ENCODE data around the gene MRPL11. TPM values are rescaled to one million over a fixed set of nuclear protein-coding genes. Genes with fewer than 3 reads are reported as not detected.
A peak's percentile ranks its signal among the peaks of the same experiment; 100 is the strongest.
"Not testable (repeated sequence)": the region's sequence is repeated elsewhere in the genome, so short reads cannot be mapped to it uniquely, and the experiment has no call there.

MRPL11 gene
- total RNA-seq, 3 donors from 2014 or later (not counting 1 experiment from before 2014, with no cell fraction given), result 20.7 to 24.2 (median 23.9) TPM

GRCh38 chr11:66437979-66438503 is 607 bp downstream of the MRPL11 start:
- Histone ChIP-seq H3K4me3 (ENCODE audit: low read length) (peak overlapping the region; percentile 64), H3K36me3 (ENCODE audit: control insufficient read depth, insufficient read depth, low read length) (peaks cover 14% of the 10 kb centered on the region), H3K4me1 (ENCODE audit: control insufficient read depth, insufficient read depth, low read length) (peaks cover 10% of the 10 kb centered on the region), H3K27ac (ENCODE audit: low read length) (peak overlapping the region; percentile 89), H3K27me3 (ENCODE audit: control insufficient read depth, insufficient read depth, low read length) (no peaks in the 10 kb centered on the region), H3K9me3 (ENCODE audit: control insufficient read depth, insufficient read depth, low read length) (peaks cover under 1% of the 10 kb centered on the region)
- ATAC-seq (no peak), DNase-seq (no peak)
- H3K4me1 Mint-ChIP-seq, result peaks cover 16 to 17% of the 10 kb centered on the region in 2 donors
- TF ChIP-seq CTCF (IDR thresholded peaks at IDR 0.05), result no peak
- peak overlapping the region; percentile 89 to 95 for H3K27ac Mint-ChIP-seq
- peak overlapping the region; percentile 87 for H3K4me3 Mint-ChIP-seq
- 7% methylated on average over 10 of the region's 12 CpGs for WGBS (ENCODE audit: insufficient coverage)
- no peaks in the 10 kb centered on the region for H3K36me3 Mint-ChIP-seq
- intact Hi-C loops (cut with micrococcal nuclease), result loop anchor here (1.0 to 2.0 kb wide), 2 partner anchors 29 to 42 kb away; partner anchors contain the start of gene DPP3
- no peaks in the 10 kb centered on the region for H3K9me3 Mint-ChIP-seq
- H3K27me3 Mint-ChIP-seq (ENCODE audit: low read depth in 2 of 2), result peaks cover 0 to 6% of the 10 kb centered on the region in 2 donors

DNA sequence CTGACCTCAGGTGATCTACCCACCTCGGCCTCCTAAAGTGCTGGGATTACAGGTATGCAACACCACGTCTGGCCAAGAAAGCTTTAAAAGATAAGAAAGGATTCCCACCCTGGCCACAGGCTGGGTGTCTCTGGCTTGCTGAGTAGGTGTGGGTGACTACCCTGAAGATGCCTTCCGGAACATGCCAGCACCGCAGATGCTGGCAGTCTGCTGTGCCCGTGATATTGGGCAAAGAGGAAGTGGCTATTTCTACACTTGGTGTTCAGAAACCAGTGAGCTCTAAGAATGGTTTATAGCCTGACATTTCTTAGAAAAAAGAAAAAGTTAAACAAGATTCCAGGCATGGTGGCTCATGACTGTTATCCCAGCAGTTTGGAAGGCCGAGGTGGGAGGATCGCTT is 6.1 kb downstream of the MRPL11 start:
- H3K9me3 Mint-ChIP-seq, result no peaks in the 10 kb centered on the region
- H3K4me3 Mint-ChIP-seq, result no peak overlapping the region
- peaks cover under 1 to 7% of the 10 kb centered on the region in 2 donors for H3K4me1 Mint-ChIP-seq

GRCh38 chr11:66431871-66432329 is 6.7 kb downstream of the MRPL11 start:
- intact Hi-C loops (cut with micrococcal nuclease); H3K4me1 Mint-ChIP-seq; H3K4me3 ChIP-seq (ENCODE audit: low read length); H3K27me3 ChIP-seq (ENCODE audit: control insufficient read depth, insufficient read depth, low read length); H3K4me3 Mint-ChIP-seq; H3K9me3 ChIP-seq (ENCODE audit: control insufficient read depth, insufficient read depth, low read length); ATAC-seq; H3K27ac ChIP-seq (ENCODE audit: low read length); H3K9me3 Mint-ChIP-seq; H3K27ac Mint-ChIP-seq; DNase-seq; H3K36me3 Mint-ChIP-seq; H3K27me3 Mint-ChIP-seq (ENCODE audit: low read depth in 2 of 2); H3K4me1 ChIP-seq (ENCODE audit: control insufficient read depth, insufficient read depth, low read length): not testable (repeated sequence)
- 91% methylated on average over 8 of the region's 8 CpGs for WGBS (ENCODE audit: insufficient coverage)
- H3K36me3 ChIP-seq (ENCODE audit: control insufficient read depth, insufficient read depth, low read length), result peaks cover 13% of the 10 kb centered on the region

More for the DNA sequence above, 6.1 kb downstream of the MRPL11 start:
- no peak overlapping the region for H3K27ac ChIP-seq (ENCODE audit: low read length)
- H3K36me3 Mint-ChIP-seq, result no peaks in the 10 kb centered on the region
- H3K27me3 ChIP-seq (ENCODE audit: control insufficient read depth, insufficient read depth, low read length), result no peaks in the 10 kb centered on the region
- no peaks in the 10 kb centered on the region for H3K9me3 ChIP-seq (ENCODE audit: control insufficient read depth, insufficient read depth, low read length)
- intact Hi-C loops (cut with micrococcal nuclease), result no loop called here
- no peak overlapping the region for H3K27ac Mint-ChIP-seq
- no peak for ATAC-seq
- TF ChIP-seq CTCF (IDR thresholded peaks at IDR 0.05), result no peak
- WGBS (ENCODE audit: insufficient coverage), result 81% methylated on average over 5 of the region's 7 CpGs
- no peaks in the 10 kb centered on the region for H3K4me1 ChIP-seq (ENCODE audit: control insufficient read depth, insufficient read depth, low read length)
- no peaks in the 10 kb centered on the region for H3K27me3 Mint-ChIP-seq (ENCODE audit: low read depth in 2 of 2)
- H3K36me3 ChIP-seq (ENCODE audit: control insufficient read depth, insufficient read depth, low read length), result peaks cover 14% of the 10 kb centered on the region
- H3K4me3 ChIP-seq (ENCODE audit: low read length), result no peak overlapping the region
- DNase-seq, result no peak

DNA sequence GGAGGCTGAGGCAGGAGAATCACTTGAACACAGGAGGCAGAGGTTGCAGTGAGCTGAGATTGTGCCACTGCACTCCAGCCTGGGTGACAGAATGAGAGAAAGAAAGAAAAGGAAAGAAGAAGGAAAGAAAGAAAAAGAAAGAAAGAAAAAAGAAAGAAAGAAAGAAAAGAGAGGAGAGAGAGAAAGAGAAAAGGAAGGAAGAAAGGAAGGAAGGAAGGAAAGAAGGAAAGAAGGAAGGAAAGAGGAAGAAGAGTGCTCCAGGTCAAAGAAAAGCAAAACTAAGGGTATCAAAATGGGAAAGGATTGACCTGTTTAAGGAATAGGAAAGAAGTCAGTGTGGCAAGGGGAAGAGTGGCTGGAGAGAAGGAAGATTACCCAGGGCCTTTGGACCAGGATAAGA is 7.4 kb downstream of the MRPL11 start:
- H3K27ac ChIP-seq (ENCODE audit: low read length); H3K27me3 ChIP-seq (ENCODE audit: control insufficient read depth, insufficient read depth, low read length); H3K9me3 ChIP-seq (ENCODE audit: control insufficient read depth, insufficient read depth, low read length); DNase-seq; H3K36me3 Mint-ChIP-seq; H3K4me3 Mint-ChIP-seq; H3K4me3 ChIP-seq (ENCODE audit: low read length); H3K36me3 ChIP-seq (ENCODE audit: control insufficient read depth, insufficient read depth, low read length); H3K27ac Mint-ChIP-seq; H3K9me3 Mint-ChIP-seq; H3K27me3 Mint-ChIP-seq (ENCODE audit: low read depth in 2 of 2); intact Hi-C loops (cut with micrococcal nuclease); ATAC-seq; H3K4me1 ChIP-seq (ENCODE audit: control insufficient read depth, insufficient read depth, low read length); H3K4me1 Mint-ChIP-seq: not testable (repeated sequence)

Data from natural killer cell (primary cell).